HG02870 (cell line): Measurements from ENCODE around the gene NIPAL4.

ENCODE experiments used
- ATAC-seq: cut with Tn5 transposase; IDR thresholded peaks from one replicate; pipeline ENCODE4 v1.9.1; 2021; ENCODE audit warnings: mild to moderate bottlenecking, moderate library complexity; ENCODE audit not compliant: unreplicated experiment

NIPAL4 gene

GRCh38 chr5:157513182-157513581 is 53.2 kb downstream of the NIPAL4 start:
- no peak for ATAC-seq

GRCh38 chr5:157514974-157515373 is 55.0 kb downstream of the NIPAL4 start:
- no peak for ATAC-seq

- ATAC-seq, result no peak
These were observed 56.0 kb downstream of the NIPAL4 start for GRCh38 chr5:157516006-157516405.

- no peak for ATAC-seq
These were observed 56.8 kb downstream of the NIPAL4 start for GRCh38 chr5:157516626-157517325.

GRCh38 chr5:157518963-157519362 is 59.0 kb downstream of the NIPAL4 start:
- ATAC-seq, result peak; percentile 70

- ATAC-seq, result peak; percentile 69
These were observed 59.7 kb downstream of the NIPAL4 start for GRCh38 chr5:157519579-157520253.

- no peak for ATAC-seq
These were observed 61.1 kb downstream of the NIPAL4 start for GRCh38 chr5:157520911-157521703.

GRCh38 chr5:157521704-157522029 is 61.7 kb downstream of the NIPAL4 start:
- no peak for ATAC-seq

- no peak for ATAC-seq
These were observed 64.0 kb downstream of the NIPAL4 start for GRCh38 chr5:157523976-157524375.
